ENCODE results near the gene CCDC182. TPM values are rescaled to one million over a fixed set of nuclear protein-coding genes. Genes with fewer than 3 reads are reported as not detected.

The CCDC182 gene
- total and polyA plus RNA-seq, 2 of the 13 experiments (the other 11 are each of a cell fraction or from before 2014, with no cell fraction given): not detected

DNA sequence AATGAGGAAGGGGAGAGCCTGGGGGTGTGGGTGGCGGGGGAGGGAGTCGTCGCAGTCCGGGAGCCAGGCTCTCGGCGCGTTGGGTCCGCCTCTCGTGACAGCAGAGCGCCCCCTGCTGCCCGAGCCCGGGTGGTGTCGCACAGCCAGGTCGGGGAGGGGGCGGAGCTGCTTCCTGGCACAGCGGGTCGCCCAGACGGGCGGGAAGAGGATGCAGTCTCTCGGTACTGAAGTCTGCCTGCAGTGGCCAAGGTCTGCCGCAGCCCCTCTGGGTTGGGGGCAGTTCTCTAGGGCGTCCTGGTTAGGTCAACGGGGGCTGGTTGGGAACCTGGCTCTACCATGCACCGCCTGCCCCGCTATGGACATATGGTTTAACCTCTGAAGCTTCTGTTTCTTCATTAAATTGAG, 38.2 kb upstream of the CCDC182 start (continued):
- TF ChIP-seq, protein P1, sequence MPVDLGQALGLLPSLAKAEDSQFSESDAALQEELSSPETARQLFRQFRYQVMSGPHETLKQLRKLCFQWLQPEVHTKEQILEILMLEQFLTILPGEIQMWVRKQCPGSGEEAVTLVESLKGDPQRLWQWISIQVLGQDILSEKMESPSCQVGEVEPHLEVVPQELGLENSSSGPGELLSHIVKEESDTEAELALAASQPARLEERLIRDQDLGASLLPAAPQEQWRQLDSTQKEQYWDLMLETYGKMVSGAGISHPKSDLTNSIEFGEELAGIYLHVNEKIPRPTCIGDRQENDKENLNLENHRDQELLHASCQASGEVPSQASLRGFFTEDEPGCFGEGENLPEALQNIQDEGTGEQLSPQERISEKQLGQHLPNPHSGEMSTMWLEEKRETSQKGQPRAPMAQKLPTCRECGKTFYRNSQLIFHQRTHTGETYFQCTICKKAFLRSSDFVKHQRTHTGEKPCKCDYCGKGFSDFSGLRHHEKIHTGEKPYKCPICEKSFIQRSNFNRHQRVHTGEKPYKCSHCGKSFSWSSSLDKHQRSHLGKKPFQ (CRISPR knock-in tag; IDR thresholded peaks at IDR 0.05; ENCODE audit: insufficient replicate concordance): no peak
- TF ChIP-seq GTF2F1 (IDR thresholded peaks at IDR 0.05; ENCODE audit: low read length) (no peak), CC2D1A (CRISPR knock-in tag; IDR thresholded peaks at IDR 0.05) (no peak), ZFP90 (CRISPR knock-in tag; IDR thresholded peaks at IDR 0.05; ENCODE audit: borderline replicate concordance) (no peak), ZMYM2 (CRISPR knock-in tag; IDR thresholded peaks at IDR 0.05) (no peak), SRF (IDR thresholded peaks at IDR 0.05; ENCODE audit: low read depth, low read length) (no peak), KDM5B (CRISPR knock-in tag; IDR thresholded peaks at IDR 0.05; ENCODE audit: borderline replicate concordance) (no peak; the same call in 1 of the 2 replicates), ATF7 (IDR thresholded peaks at IDR 0.05) (no peak), ATF7 (CRISPR knock-in tag; IDR thresholded peaks at IDR 0.05) (no peak), ZNF17 (CRISPR knock-in tag; IDR thresholded peaks at IDR 0.05) (no peak), DNMT3B (CRISPR knock-in tag; conservative IDR thresholded peaks at IDR 0.05) (no peak), NCOA2 (CRISPR knock-in tag; IDR thresholded peaks at IDR 0.05) (no peak), IRF2 (CRISPR knock-in tag; IDR thresholded peaks at IDR 0.05) (no peak), FOXC1 (CRISPR knock-in tag; IDR thresholded peaks at IDR 0.05; ENCODE audit: borderline replicate concordance) (0 out of 2 replicates have a peak, but pooled peaks have one; percentile 23), ARID2 (CRISPR knock-in tag; IDR thresholded peaks at IDR 0.05; ENCODE audit: borderline replicate concordance) (no peak)
- TF ChIP-seq, protein P2, sequence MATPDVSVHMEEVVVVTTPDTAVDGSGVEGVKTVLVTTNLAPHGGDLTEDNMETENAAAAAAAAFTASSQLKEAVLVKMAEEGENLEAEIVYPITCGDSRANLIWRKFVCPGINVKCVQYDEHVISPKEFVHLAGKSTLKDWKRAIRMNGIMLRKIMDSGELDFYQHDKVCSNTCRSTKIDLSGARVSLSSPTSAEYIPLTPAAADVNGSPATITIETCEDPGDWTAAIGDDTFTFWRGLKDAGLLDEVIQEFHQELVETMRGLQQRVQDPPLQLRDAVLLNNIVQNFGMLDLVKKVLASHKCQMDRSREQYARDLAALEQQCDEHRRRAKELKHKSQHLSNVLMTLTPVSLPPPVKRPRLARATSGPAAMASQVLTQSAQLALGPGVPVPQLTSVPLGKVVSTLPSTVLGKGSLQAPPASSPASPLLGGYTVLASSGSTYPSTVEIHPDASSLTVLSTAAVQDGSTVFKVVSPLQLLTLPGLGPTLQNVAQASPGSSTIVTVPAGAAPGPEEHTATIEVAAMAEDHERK (CRISPR knock-in tag; IDR thresholded peaks at IDR 0.05; ENCODE audit: low read depth): no peak
- TF ChIP-seq, protein P3, sequence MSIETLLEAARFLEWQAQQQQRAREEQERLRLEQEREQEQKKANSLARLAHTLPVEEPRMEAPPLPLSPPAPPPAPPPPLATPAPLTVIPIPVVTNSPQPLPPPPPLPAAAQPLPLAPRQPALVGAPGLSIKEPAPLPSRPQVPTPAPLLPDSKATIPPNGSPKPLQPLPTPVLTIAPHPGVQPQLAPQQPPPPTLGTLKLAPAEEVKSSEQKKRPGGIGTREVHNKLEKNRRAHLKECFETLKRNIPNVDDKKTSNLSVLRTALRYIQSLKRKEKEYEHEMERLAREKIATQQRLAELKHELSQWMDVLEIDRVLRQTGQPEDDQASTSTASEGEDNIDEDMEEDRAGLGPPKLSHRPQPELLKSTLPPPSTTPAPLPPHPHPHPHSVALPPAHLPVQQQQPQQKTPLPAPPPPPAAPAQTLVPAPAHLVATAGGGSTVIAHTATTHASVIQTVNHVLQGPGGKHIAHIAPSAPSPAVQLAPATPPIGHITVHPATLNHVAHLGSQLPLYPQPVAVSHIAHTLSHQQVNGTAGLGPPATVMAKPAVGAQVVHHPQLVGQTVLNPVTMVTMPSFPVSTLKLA (IDR thresholded peaks at IDR 0.05): no peak
- TF ChIP-seq, protein P4, sequence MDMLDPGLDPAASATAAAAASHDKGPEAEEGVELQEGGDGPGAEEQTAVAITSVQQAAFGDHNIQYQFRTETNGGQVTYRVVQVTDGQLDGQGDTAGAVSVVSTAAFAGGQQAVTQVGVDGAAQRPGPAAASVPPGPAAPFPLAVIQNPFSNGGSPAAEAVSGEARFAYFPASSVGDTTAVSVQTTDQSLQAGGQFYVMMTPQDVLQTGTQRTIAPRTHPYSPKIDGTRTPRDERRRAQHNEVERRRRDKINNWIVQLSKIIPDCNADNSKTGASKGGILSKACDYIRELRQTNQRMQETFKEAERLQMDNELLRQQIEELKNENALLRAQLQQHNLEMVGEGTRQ (IDR thresholded peaks at IDR 0.05; ENCODE audit: low read depth, low read length): no peak
- TF ChIP-seq, protein P4 (CRISPR knock-in tag; IDR thresholded peaks at IDR 0.05; ENCODE audit: borderline replicate concordance): no peak
- TF ChIP-seq, protein P5, sequence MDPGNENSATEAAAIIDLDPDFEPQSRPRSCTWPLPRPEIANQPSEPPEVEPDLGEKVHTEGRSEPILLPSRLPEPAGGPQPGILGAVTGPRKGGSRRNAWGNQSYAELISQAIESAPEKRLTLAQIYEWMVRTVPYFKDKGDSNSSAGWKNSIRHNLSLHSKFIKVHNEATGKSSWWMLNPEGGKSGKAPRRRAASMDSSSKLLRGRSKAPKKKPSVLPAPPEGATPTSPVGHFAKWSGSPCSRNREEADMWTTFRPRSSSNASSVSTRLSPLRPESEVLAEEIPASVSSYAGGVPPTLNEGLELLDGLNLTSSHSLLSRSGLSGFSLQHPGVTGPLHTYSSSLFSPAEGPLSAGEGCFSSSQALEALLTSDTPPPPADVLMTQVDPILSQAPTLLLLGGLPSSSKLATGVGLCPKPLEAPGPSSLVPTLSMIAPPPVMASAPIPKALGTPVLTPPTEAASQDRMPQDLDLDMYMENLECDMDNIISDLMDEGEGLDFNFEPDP (CRISPR knock-in tag; conservative IDR thresholded peaks at IDR 0.05): no peak

Measured in HepG2 (cell line).